GM13977 (cell line): ENCODE results near the gene PNMA1.

Experiments
- DNase-seq: peaks from one replicate; pipeline ENCODE4 v3.0.0; 2012; ENCODE audit warnings: low spot score
- in situ Hi-C: fragments of 300-500 bp; cut with MboI; formaldehyde crosslinking; loops from one replicate; pipeline ENCODE4 v1.12.0; 2022; ENCODE audit warnings: low sequenced_read_pairs, low pct_unique_long_range_greater_than_20kb, mixed read lengths, inconsistent platforms; ENCODE audit not compliant: unreplicated experiment
- TF ChIP-seq, protein P1 (sequence below): IDR thresholded peaks from 2 replicates; pipeline ENCODE4 v1.5.1; 2012; ENCODE audit warnings: mild to moderate bottlenecking, control low read depth; ENCODE audit not compliant: insufficient read depth; ENCODE audit errors: extremely low read depth, missing control alignments

Gene PNMA1

DNA sequence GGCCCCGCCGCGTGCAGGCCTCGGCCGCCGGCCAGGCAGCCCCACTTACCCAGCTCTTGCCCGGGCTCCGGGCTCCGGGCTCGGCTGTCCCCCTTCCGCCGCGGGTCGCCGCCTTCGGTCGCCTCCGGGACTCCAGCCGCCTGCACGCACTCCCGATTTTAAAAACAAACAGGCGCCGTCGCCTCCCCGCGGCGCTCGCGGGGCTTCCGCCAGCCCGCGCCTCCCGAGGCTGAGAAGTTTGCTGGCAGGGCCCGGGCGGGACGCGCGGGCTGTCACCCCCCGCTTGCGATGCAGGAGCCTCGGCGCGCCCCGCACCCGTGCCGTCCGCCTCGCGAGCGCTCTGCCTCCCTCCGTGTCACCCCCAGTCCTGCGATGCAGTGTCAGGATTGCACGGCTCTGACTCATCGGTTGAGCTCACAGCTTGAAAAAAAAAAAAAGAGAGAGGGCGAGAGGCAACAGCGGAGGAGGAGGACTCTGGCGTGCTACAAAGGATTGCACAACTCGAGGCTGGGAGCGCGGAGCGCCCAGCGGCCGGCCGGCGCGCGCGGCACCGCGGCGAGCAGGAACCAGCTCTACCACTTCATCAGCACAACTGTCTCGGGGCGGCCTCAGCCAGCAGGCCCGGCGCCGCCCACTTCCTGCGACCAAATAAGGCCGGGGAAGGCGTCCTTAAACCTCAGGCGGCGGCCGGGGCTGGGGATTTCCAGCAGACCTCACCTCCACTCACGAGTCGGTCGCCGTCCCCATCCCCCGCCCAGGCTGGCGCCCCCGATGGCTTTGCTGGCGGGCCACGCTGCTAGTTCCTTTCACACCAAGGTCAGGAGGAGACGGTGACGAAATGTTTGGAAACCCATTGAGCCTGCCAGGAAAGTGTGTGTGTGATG is 45.8 kb upstream of the PNMA1 start:
- peak; percentile 94 for DNase-seq
- in situ Hi-C loops: no loop called here
- TF ChIP-seq, protein P1, sequence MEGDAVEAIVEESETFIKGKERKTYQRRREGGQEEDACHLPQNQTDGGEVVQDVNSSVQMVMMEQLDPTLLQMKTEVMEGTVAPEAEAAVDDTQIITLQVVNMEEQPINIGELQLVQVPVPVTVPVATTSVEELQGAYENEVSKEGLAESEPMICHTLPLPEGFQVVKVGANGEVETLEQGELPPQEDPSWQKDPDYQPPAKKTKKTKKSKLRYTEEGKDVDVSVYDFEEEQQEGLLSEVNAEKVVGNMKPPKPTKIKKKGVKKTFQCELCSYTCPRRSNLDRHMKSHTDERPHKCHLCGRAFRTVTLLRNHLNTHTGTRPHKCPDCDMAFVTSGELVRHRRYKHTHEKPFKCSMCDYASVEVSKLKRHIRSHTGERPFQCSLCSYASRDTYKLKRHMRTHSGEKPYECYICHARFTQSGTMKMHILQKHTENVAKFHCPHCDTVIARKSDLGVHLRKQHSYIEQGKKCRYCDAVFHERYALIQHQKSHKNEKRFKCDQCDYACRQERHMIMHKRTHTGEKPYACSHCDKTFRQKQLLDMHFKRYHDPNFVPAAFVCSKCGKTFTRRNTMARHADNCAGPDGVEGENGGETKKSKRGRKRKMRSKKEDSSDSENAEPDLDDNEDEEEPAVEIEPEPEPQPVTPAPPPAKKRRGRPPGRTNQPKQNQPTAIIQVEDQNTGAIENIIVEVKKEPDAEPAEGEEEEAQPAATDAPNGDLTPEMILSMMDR: peak; percentile 12

DNA sequence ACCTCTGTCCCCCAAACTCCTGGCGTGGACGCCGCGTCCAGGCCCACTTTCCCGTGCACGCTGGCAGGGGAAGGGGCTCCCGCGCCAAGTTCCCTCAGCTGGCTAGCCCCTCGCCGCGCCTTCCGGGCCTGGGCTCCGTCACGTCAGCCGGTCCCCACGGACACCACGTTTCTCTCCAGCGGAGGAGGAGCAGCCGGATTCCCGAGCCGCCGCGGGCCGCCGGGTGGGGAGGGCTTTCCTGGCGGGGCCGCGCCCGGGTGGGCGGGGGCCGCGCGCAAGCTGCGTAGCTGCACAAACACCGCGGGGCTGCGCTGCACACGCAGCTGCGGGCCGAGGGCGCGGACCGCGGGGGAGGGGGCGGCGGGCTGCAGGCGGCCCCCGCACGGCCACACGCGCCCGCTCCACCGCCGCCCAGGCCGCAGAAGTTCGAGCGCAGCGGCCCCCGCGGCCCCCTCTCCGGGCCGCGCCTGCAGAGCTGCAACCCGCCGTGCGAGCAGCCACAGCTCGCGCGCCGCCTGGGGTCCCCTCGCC is 45.1 kb upstream of the PNMA1 start:
- TF ChIP-seq, protein P1: peak; percentile 47
- in situ Hi-C loops: no loop called here
- peak; percentile 73 for DNase-seq

DNA sequence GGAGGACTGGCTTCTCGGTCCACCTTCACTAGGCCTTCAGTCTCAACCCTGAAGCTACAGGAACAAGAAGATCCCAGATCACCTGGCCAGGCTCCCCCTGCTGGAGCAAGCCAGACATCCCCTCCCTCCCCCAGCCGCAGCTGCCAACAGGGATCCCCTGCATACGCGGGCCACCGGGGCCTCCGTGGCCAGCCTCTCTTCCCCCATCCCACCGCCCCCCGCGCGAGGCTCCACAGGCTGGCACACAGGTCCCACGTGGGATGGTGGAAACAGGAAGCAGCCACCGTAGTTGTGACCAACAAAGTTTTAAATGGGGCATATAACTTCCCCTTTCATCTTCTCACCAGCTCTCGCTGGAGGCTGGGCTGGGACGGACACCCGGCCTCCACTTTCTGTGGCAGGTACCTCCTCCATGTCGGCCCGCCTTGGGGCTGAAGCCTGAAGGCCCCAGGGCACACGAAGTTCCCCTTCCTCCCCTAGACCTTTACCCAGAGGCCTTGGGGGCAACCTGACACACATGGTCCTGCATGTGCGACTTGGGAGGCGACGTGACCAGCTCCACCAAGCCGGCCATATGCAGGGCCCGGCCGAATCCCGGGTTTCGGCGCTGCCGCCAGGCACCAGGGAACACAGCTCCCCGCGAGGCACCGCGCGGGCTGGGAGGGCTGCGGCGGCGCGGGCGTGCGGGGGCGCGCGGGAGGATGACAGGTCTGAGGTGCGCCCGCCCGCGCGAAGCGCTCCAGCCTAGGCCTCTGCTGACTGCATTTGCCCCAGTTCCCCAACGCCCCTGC is 44.4 kb upstream of the PNMA1 start:
- TF ChIP-seq, protein P1: peak; percentile 65
- in situ Hi-C loops: no loop called here
- peak; percentile 77 for DNase-seq

DNA sequence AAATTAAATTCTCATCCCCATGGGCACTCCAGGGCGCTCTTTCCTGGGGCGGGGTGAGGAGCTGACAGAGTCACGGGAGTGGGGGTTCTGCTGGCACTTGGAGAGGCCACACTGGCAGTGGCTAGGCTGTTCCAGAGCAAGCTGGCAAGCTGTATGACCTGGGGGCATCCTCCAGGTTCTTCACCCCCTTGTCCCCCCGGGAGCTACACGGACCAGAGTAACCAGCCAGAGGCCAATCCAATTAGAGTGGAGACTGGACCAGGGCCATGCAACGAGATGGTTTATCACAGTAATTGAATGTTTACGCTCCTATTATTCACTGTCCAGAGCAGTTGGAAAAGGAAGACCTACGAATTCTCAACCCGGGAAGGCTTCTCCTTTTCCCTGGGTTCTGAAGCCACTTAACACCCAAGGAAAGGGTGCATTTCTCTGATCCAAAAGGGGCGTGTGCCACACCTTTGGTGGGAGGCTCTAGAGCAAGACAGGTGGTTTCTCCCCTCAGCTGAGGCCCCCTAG is 43.8 kb upstream of the PNMA1 start:
- in situ Hi-C loops: no loop called here
- DNase-seq: no peak
- TF ChIP-seq, protein P1: no peak

DNA sequence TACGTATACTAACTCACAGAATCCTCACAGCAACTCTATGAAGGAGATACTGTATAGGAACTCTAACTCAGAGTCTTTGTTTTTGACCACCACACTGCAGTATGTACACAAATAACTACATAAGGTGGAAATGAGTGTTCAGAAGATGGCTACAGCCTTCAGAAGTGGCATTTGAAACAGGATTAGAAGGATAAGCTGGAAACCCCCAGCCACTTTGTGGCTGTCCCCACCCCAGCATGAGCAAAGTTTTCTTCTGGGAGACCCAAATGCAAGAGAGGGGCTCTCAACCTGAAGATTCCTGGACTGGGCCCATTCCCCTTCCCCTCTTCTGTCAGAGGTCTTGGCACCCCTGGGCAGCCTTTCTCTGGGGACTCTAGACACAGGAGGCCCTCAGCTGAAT is 43.2 kb upstream of the PNMA1 start:
- DNase-seq: peak; percentile 54
- TF ChIP-seq, protein P1: no peak
- in situ Hi-C loops: no loop called here

DNA sequence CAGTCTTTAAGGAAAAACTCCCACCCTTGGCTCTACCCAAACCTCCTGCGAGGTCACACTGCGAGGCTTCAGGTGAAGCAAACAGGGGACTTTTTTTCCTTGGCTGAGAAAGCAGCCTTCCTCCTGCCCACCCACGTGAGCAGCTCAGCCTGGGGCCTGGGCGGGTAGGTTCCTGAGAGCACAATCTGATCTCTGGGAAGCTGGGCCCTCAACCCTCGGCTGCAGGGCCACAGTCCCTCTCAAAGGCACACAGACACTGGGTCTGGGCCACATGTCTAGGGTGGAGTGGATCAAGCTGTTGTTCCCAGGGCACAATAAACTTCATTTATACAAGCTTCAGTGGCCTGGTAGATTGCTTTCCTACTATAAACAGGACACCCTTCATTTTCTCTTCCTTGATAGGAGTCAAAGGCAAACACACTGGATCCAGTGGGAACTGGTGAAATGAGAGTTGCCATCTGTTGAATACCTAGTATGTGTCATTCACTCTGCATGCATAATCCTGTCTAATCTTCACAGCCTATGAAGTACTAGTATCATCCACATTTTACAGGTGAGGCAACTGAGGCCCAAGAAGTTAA is 41.3 kb upstream of the PNMA1 start:
- no peak for DNase-seq
- TF ChIP-seq, protein P1: no peak
- in situ Hi-C loops: no loop called here
